IPS-15b (cell line): ENCODE data around the gene USP19.

ENCODE experiments used
- H3K27me3 ChIP-seq: one replicate; pipeline ENCODE4 v1.6.1; 2013; ENCODE audit warnings: low read length; ENCODE audit not compliant: control insufficient read depth, insufficient read depth
- H3K36me3 ChIP-seq: one replicate; pipeline ENCODE4 v1.6.1; 2013; ENCODE audit warnings: low read length; ENCODE audit not compliant: control insufficient read depth, insufficient read depth
- H3K4me1 ChIP-seq: one replicate; pipeline ENCODE4 v1.6.1; 2013; ENCODE audit warnings: mild to moderate bottlenecking, low read length; ENCODE audit not compliant: control insufficient read depth, insufficient read depth
- H3K4me3 ChIP-seq: one replicate; pipeline ENCODE4 v1.5.1; 2013; ENCODE audit warnings: low read depth, low read length
- H3K9ac ChIP-seq: one replicate; pipeline ENCODE4 v1.6.1; 2013; ENCODE audit warnings: low read depth, mild to moderate bottlenecking, low read length
- H3K9me3 ChIP-seq: one replicate; pipeline ENCODE4 v1.6.1; 2013; ENCODE audit warnings: mild to moderate bottlenecking, low read length; ENCODE audit not compliant: control insufficient read depth, insufficient read depth

Gene USP19

GRCh38 chr3:49131040-49131439, 10.4 kb upstream of the USP19 start:
- Histone ChIP-seq H3K36me3 (peaks cover 8% of the 10 kb centered on the region), H3K9ac (no peak overlapping the region), H3K27me3 (no peaks in the 10 kb centered on the region), H3K4me1 (peaks cover 3% of the 10 kb centered on the region), H3K4me3 (no peak overlapping the region), H3K9me3 (no peaks in the 10 kb centered on the region)

DNA sequence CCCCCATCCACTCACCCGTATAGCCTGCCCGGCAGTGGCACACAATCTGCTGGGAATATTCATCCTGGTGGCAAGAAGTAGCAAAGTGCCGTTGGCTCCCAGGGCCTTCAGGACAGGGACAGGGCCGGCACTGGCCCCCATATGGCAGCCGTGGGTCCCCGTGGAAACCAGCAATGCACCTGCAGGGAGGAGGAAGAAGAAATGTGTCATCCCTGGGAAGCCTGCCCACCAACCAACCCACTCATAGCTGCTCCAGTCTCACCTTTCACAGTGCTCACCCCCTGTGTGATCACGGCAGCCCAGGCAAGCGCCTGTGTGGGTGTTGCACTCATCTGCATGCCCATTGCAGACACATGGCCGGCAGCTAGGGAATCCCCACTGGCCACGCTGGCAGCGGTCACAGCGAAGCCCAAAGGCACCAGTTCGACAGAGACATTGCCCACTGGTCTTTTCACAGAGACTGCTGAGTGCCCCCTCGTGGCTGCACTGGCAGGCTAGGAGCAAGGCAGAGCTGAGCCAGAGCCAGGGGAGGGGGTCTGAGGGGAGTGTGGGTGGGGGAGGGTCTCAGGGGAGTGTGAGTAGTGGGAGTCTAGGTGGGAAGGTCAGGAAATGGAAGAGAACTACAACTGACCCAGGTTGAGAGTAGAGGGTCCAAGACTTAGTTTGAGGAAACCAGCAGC, 4.5 kb upstream of the USP19 start:
- no peaks in the 10 kb centered on the region for H3K27me3 ChIP-seq
- no peaks in the 10 kb centered on the region for H3K9me3 ChIP-seq
- no peak overlapping the region for H3K4me3 ChIP-seq
- H3K4me1 ChIP-seq = no peaks in the 10 kb centered on the region
- H3K36me3 ChIP-seq = peaks cover 41% of the 10 kb centered on the region
- H3K9ac ChIP-seq = no peak overlapping the region

- peaks cover 40% of the 10 kb centered on the region for H3K36me3 ChIP-seq
Measured at GRCh38 chr3:49124203-49124602, 3.6 kb upstream of the USP19 start.

DNA sequence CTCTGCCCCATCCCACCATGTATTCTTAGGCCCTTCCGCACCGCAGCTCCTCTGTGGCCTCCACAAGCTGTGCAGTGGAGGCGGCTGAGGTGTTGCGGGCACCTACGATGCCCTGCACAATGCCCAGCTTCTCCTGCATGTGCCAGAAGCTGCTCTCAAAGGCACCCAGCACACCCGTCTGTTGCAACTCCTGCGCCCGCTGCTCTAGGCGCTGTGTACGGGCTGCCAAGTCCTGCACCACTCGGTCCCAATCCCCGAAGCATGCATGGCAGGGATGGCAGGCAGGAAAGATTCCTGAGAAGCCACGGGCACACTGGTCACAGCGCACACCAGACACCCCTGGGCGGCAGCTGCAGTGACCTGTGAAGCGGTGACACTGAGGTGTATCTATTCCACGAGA, 3.1 kb upstream of the USP19 start:
- Histone ChIP-seq H3K9me3 (no peaks in the 10 kb centered on the region), H3K4me1 (peaks cover 5% of the 10 kb centered on the region), H3K27me3 (no peaks in the 10 kb centered on the region), H3K9ac (no peak overlapping the region), H3K36me3 (peaks cover 42% of the 10 kb centered on the region), H3K4me3 (no peak overlapping the region)

More at GRCh38 chr3:49124203-49124602, 3.6 kb upstream of the USP19 start:
- Histone ChIP-seq H3K27me3 (no peaks in the 10 kb centered on the region), H3K4me3 (no peak overlapping the region), H3K4me1 (peaks cover 5% of the 10 kb centered on the region), H3K9me3 (no peaks in the 10 kb centered on the region), H3K9ac (no peak overlapping the region)

DNA sequence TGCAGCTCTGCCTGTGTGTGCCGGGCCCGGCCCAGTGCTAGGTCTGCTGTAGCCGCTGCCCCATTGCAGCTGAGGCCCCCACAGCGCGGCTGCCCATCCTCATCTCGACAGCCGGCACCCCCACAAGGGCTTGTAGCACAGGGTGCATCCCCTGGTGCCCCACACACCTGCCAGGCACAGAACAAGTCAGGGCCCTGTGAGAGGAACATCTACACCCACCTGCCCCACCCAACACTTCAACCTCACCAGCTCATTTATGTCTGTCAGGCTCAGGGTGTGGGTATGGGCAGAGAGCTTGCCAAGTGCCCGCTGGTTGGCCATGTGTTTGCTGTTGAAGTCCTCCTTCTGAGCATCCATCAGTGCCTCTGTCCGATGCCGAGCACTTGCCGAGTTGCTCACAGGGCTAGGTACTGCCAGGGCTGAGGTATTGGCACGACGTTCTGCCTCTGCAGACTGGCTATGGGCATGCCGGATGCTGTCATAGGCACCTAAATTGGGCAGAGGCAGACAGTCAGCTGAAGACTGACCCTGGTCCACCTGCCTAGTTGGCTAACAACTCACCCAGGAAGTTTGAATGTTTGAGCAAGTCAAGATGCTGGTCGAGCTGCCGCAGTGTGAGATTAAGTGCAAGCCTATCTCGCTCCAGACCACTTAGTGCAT, 2.4 kb upstream of the USP19 start:
- no peak overlapping the region for H3K9ac ChIP-seq
- peaks cover 5% of the 10 kb centered on the region for H3K4me1 ChIP-seq
- no peaks in the 10 kb centered on the region for H3K9me3 ChIP-seq
- H3K4me3 ChIP-seq = no peak overlapping the region
- no peaks in the 10 kb centered on the region for H3K27me3 ChIP-seq
- H3K36me3 ChIP-seq = peaks cover 43% of the 10 kb centered on the region

GRCh38 chr3:49122451-49122850, 1.8 kb upstream of the USP19 start:
- Histone ChIP-seq H3K9ac (no peak overlapping the region), H3K36me3 (peaks cover 49% of the 10 kb centered on the region), H3K4me1 (peaks cover 5% of the 10 kb centered on the region), H3K4me3 (no peak overlapping the region), H3K9me3 (no peaks in the 10 kb centered on the region), H3K27me3 (no peaks in the 10 kb centered on the region)

DNA sequence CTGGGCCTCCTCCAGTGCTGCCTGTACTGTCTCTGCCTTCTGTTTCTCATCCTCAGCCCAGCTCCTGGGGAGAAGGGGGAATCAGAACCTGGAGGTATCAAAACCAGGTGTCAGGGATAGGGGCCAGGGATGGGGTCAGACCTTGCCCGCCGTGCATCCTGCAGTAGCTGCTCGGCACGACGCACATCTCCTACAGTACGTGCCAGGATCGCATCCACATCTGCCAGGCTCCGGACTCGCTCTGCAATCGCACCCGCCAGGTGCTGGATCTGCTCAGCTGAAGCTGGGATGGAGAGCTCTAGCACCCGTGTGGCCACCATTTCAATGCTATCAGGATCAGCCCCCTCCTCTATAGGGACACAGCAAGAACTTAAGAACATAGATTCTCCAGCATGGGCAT, 1.4 kb upstream of the USP19 start:
- Histone ChIP-seq H3K4me3 (no peak overlapping the region), H3K9ac (no peak overlapping the region), H3K9me3 (no peaks in the 10 kb centered on the region), H3K4me1 (peaks cover 5% of the 10 kb centered on the region), H3K27me3 (no peaks in the 10 kb centered on the region), H3K36me3 (peaks cover 53% of the 10 kb centered on the region)

GRCh38 chr3:49121132-49121736, 611 bp upstream of the USP19 start:
- H3K9ac ChIP-seq = peak overlapping the region; percentile 85
- no peaks in the 10 kb centered on the region for H3K27me3 ChIP-seq
- no peaks in the 10 kb centered on the region for H3K9me3 ChIP-seq
- peak overlapping the region; percentile 37 for H3K4me3 ChIP-seq
- peaks cover 5% of the 10 kb centered on the region for H3K4me1 ChIP-seq
- peaks cover 60% of the 10 kb centered on the region for H3K36me3 ChIP-seq

DNA sequence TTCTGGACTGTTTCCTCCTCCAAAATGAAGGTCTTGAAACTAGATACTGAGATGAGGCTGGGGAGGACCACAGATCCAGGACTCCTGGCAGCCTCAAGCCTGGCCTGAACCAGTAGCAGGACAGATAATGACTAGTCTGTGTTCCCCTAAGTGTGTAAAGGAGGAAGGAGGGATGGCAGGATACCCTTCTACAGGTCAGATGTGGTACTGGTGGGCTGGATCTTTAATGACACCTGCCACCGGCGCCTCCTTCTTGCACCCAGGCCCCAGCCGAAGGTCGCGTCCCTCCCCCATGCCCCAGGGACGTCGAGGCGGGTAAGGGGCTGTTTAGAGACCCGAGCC, 556 bp downstream of the USP19 start:
- Histone ChIP-seq H3K36me3 (peaks cover 70% of the 10 kb centered on the region), H3K4me1 (peaks cover 5% of the 10 kb centered on the region), H3K27me3 (no peaks in the 10 kb centered on the region), H3K4me3 (peak overlapping the region; percentile 95), H3K9me3 (no peaks in the 10 kb centered on the region), H3K9ac (peak overlapping the region; percentile 94)

DNA sequence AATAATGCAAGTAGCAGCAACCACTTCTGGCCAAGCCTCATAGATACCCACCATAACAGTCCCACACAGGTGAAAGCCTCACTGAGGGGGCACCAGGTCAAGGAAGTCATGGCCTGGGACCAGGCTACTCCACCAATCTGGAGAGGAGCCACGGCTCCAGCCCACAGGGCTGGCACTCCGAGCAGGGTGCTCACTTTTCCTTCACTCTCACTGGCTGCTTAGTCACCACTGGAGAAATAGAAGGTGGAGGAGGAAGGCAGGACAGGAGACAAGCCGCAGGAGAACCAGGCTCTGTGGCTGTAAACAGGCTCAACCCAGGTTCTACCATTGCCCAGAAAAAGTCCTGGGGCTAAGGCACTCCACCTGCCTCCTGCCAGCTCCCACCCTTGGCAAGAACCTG, 1.2 kb downstream of the USP19 start:
- Histone ChIP-seq H3K4me3 (peak overlapping the region; percentile 95), H3K9me3 (no peaks in the 10 kb centered on the region), H3K9ac (no peak overlapping the region), H3K27me3 (no peaks in the 10 kb centered on the region), H3K36me3 (peaks cover 70% of the 10 kb centered on the region), H3K4me1 (peaks cover 5% of the 10 kb centered on the region)

DNA sequence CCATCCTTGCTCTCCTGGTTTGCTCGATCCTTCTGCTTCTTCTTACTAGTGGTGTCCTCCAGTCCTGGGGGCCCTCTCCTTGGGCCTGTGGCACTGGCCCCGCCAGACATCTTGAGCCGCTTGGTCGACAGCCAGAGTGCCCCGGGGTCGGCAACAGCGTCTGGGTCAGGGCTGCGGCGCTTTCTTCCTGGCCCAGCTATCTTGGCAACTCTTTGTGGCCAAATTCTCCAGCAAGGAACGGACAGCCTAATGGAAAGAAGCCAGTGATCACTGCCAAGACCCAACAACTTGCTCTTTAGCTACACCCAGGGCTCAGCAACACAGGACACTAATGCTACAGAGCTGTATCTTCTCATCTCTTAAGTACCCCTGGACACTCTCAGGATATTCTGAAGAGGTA, 1.6 kb downstream of the USP19 start:
- no peak overlapping the region for H3K4me3 ChIP-seq
- H3K9ac ChIP-seq = no peak overlapping the region
- H3K4me1 ChIP-seq = peaks cover 5% of the 10 kb centered on the region
- H3K27me3 ChIP-seq = no peaks in the 10 kb centered on the region
- H3K9me3 ChIP-seq = no peaks in the 10 kb centered on the region
- H3K36me3 ChIP-seq = peaks cover 70% of the 10 kb centered on the region

DNA sequence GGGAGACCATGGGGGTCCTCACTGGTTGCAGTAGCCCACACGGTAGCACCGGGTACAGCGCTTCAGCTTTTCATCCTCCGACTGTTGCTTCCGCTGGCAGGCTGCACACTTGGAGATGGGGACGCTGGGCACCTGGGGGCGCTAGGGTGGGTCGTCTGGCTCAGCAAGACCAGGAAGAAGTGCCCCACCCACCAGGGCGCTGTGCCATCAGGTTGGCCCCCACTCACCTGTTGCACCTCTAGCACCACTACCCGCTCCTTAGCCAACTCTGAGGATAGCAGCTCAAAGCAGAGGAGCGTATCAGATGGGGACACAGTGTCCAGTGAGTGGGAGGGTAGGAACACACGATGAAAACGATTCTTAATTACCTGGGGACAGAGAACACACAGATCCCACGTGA, 8.4 kb downstream of the USP19 start:
- Histone ChIP-seq H3K4me1 (no peaks in the 10 kb centered on the region), H3K9ac (no peak overlapping the region), H3K36me3 (peaks cover 80% of the 10 kb centered on the region), H3K27me3 (no peaks in the 10 kb centered on the region), H3K9me3 (no peaks in the 10 kb centered on the region), H3K4me3 (no peak overlapping the region)
